Prostate gland (tissue), 2 donors: ENCODE data around the gene FCSK.

Experiments
- CTCF ChIP-seq, 4 experiments: fragments of 200-600 bp in 2 of 4; fragments of 450-650 bp in 2 of 4; sonication (generic) in 2 of 4; IDR thresholded peaks; 1 replicate in 3 of 4; 2 replicates in 1 of 4; pipeline ENCODE4 v1.5.1; 2016 to 2019; ENCODE audit warnings: antibody characterized with exemption in 4 of 4, mild to moderate bottlenecking in 2 of 4, moderate library complexity in 2 of 4
- POLR2A ChIP-seq: fragments of 450-650 bp; IDR thresholded peaks from one replicate; pipeline ENCODE4 v1.6.1; 2016; ENCODE audit warnings: antibody characterized with exemption, mild to moderate bottlenecking
- POLR2AphosphoS5 ChIP-seq: sonication (generic); formaldehyde crosslinking; IDR thresholded peaks from one replicate; pipeline ENCODE4 v1.6.1; 2017; ENCODE audit warnings: antibody characterized with exemption

- TF ChIP-seq CTCF (IDR thresholded peaks at IDR 0.05) (no peak), POLR2A (no peak), POLR2AphosphoS5 (no peak)
Observed at GRCh38 chr16:70432356-70432722, 22.1 kb upstream of the FCSK start.
